ENCODE results near the gene ATP6V1E1.
"Not testable (repeated sequence)": the region's sequence is repeated elsewhere in the genome, so short reads cannot be mapped to it uniquely, and the experiment has no call there.

ATP6V1E1 gene

GRCh38 chr22:17581056-17581455, 47.5 kb downstream of the ATP6V1E1 start:
- DNase-seq (ENCODE audit: low read depth), result no peak

DNA sequence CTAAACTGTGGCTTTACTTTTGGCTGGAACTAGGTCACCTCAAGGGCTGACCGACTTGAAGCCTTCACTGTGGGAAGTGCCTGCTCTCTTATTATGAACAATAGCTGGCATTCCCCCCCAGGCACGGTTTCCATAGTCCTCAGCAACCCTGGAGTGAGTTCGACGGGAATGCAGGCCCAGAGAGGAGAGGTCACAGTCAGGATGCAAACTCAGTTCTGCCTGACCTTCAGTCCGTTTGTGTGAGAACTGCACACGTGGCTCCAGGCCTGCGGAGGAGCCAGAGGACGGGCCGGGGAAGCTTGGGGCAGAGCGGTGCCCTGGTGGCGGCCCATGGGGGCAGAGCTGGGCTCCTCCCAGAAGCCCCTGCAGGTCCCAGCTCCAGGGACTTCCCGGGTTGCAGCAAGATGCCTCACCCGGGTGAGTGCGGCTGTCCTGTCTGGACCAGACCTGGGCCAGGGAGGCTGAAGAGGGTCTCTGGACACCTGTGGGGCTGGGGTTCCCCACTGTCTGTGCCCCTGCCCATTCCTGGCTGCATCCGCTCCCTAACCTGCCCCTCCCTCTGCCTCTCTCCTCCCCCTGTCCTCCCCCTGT, 48.0 kb downstream of the ATP6V1E1 start:
- DNase-seq (ENCODE audit: low read depth), result no peak

GRCh38 chr22:17579535-17579981, 49.0 kb downstream of the ATP6V1E1 start:
- DNase-seq (ENCODE audit: low read depth), result no peak

DNA sequence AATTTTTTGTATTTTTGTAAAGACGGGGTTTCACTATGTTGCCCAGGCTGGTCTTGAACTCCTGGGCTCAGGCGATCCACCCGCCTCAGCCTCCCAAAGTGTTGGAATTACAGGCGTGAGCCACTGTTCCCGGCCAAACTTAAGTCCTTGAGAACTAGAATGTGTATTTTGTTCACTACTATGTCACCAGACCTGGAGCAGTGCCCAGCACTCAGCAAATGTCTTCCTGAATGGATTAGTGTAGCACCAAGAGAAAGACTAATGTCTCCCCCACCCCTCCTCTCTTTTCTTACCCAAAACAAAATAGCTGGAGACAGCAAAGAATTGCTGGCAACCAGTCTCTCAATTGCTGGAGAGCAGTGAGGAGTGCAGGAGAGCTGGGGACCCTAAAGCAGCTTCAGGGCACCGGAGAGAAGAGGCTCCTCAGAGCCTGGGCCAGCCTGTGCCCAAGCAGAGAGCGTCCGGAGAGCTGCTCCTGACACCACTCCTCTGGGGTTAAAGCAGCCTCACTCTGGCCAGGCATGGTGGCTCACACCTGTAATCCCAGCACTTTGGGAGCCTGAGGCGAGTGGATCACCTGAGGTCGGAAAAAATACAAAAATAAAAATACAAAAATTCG, 50.3 kb downstream of the ATP6V1E1 start:
- no peak for DNase-seq (ENCODE audit: low read depth)

- DNase-seq (ENCODE audit: low read depth), result no peak
These were observed 52.1 kb downstream of the ATP6V1E1 start for GRCh38 chr22:17576470-17576869.

DNA sequence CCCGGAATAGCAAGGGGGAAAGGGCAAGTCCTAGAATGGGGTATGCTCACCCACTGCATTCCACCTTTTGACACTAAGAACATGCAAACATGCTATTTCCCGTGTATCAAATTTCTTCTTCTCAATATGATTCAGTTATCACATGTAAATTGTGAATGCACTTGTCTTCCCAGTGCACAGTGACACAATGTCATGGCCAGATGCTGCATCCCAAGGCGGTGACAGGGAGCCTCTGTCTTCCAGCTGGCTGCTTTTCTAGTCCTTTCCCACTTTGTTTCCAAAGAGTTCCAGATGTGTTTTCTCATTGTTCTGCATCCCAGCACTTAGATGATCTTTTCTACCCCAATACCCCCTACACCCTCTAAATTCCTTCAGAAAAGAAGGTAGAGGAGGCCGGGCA, 52.9 kb downstream of the ATP6V1E1 start:
- DNase-seq (ENCODE audit: low read depth), result no peak

DNA sequence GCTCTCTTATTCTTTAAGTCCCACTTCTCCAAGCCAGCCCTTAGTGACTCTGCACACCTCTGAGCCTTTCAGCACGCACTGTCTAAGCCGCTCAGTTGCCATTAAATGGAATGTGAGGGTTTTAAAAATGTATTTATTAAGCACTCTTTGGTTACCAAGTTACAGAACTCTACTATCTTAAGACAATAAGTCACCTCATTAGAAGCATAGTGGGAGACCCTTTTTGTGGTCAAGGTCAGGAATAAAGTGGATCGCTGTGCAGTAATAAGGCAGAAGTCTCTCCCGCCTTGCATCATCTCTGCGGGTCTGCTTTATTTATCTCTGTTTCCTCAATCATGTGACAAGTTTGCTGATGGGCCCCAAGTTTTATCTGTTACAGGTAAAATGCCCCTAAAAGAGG, 53.4 kb downstream of the ATP6V1E1 start:
- DNase-seq (ENCODE audit: low read depth), result no peak

GRCh38 chr22:17570851-17571631, 57.5 kb downstream of the ATP6V1E1 start:
- DNase-seq (ENCODE audit: low read depth), result peak; percentile 44

DNA sequence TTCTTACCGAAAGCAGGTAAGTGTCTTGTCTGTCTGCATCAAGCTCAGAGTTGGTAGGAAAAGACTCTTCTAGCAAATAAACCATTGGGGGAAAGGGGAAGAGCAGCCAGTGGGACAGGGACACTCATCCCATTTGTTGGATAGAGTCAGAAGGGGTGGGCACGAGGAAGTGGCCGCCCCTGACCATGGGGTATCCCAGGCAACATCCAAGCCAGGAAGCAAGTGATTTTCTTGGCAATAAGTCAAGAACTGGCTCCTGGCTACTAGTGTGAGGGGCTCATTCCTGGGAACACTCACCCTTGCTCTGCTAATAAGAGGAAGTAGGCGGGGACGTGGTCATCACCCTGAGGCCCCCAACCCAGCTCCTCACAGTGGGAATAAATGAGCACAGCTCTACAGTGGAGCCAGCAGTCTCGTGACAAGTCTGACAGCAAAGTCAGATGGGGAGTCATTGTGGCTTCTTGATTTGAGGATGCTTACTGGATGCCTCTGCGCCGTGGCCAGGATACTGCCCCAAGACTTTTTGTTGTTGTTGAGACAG, 58.5 kb downstream of the ATP6V1E1 start:
- DNase-seq (ENCODE audit: low read depth), result no peak

- DNase-seq (ENCODE audit: low read depth), result no peak
These were observed 61.8 kb downstream of the ATP6V1E1 start for GRCh38 chr22:17566776-17567175.

DNA sequence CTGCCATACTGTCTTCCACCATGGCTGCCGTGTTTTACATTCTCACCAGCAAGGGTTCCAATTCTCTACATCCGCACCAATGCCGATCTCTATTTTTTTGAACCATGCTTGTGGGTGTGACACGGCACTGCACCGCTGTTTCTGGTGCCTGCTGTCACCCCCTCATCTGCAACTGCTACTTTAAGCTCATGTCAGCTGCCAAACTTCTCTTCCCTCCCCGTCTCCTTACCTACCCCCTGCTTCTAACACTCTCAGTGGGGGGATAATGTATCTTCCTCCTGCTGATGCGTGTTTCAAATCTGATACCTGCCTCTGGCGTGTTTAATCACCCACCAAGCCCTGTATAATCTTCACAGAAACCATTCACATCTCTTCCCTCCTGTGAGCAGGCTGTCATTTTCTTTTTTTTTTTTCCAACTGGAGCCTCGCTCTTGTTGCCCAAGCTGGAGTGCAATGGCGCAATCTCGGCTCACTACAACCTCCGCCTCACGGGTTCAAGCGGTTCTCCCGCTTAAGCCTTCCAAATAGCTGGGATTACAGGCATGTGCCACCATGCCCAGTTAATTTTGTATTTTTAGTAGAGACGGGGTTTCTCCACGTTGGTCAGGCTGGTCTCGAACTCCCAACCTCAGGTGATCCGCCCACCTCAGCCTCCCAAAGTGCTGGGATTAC, 62.4 kb downstream of the ATP6V1E1 start:
- not testable (repeated sequence) for DNase-seq (ENCODE audit: low read depth)

GRCh38 chr22:17563936-17564391, 64.6 kb downstream of the ATP6V1E1 start:
- no peak for DNase-seq (ENCODE audit: low read depth)

GRCh38 chr22:17562906-17563870, 65.4 kb downstream of the ATP6V1E1 start, which contains the start of gene SLC25A18:
Gene SLC25A18 (plus strand): TSS chr22:17563498. CDS start chr22:17579945, 16,447 bp downstream.
- no peak for DNase-seq (ENCODE audit: low read depth)

- no peak for DNase-seq (ENCODE audit: low read depth)
These were observed 69.4 kb downstream of the ATP6V1E1 start for GRCh38 chr22:17559188-17559587.

DNA sequence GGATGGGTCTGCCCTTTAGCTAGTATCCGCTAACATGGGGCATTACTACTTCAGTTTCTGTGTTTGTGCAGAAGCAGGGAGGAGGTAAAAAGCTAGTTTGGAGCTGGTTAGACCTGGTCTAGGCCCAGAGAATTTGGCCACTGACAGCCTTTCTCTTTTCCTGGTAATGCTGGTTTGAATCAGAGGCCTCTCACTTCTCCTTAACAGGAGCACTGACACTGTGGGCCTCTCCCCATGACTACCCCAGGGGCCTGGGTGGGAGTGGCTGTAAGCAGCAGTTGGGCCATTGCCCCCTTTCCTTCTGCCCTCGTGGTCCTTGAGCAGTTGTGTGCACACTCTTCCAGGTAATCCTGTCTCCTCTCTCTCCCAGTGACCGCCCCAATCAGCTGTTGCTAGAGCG, 73.7 kb downstream of the ATP6V1E1 start:
- DNase-seq (ENCODE audit: low read depth), result no peak

GRCh38 chr22:17552737-17553136, 75.8 kb downstream of the ATP6V1E1 start:
- DNase-seq (ENCODE audit: low read depth), result no peak

DNA sequence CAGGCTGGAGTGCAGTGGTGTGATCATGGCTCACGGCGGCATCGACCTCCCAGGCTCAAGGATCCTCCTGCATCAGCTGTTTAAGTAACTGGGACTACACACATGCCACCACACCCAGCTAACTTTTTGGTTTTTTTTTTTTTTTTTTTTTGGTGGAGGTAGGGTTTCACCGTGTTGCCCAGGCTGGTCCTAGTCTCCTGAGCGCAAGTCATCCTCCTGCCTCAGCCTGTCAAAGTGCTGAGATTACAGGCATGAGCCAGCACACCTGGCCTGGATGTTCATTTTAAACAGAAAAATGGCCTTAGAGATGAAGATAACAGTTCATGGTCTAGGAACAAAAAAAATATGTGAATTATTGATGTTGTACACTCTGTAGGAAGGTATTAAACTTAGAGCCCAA, 78.9 kb downstream of the ATP6V1E1 start:
- DNase-seq (ENCODE audit: low read depth), result no peak

GRCh38 chr22:17549183-17549582, 79.4 kb downstream of the ATP6V1E1 start:
- no peak for DNase-seq (ENCODE audit: low read depth)

GRCh38 chr22:17548756-17549035, 79.9 kb downstream of the ATP6V1E1 start:
- DNase-seq (ENCODE audit: low read depth), result no peak

- DNase-seq (ENCODE audit: low read depth), result no peak
These were observed 80.4 kb downstream of the ATP6V1E1 start for GRCh38 chr22:17548010-17548755.

GRCh38 chr22:17542452-17542851, 86.1 kb downstream of the ATP6V1E1 start:
- DNase-seq (ENCODE audit: low read depth), result no peak

All from stromal cell of bone marrow (primary cell).